Activated CD4-positive, alpha-beta T cell treated with anti-CD3 and anti-CD28 coated beads, Interleukin-2, amount 10 ng/mL, durations not matched to agents 7 days and 5 days (primary cell): Measurements from ENCODE around the gene DZIP3. TPM values are rescaled to one million over a fixed set of nuclear protein-coding genes. Genes with fewer than 3 reads are reported as not detected.

Source experiments
- CTCF ChIA-PET: fragments of 350-600 bp; sonication (Branson Sonifier 250); formaldehyde crosslinking; loops from one replicate; lab custom pipeline; 2021; ENCODE audit warnings: antibody characterized with exemption; lab: Charles Lee
- POLR2A ChIA-PET: fragments of 350-600 bp; sonication (Branson Sonifier 250); formaldehyde crosslinking; loops from one replicate; lab custom pipeline; 2021; ENCODE audit warnings: antibody characterized with exemption; lab: Charles Lee
- DNase-seq: peaks from one replicate; pipeline ENCODE4 v3.0.0-alpha.2; 2020
- H3K27ac Mint-ChIP-seq: one replicate; pipeline ENCODE4 v1.8.0; 2021; ENCODE audit warnings: mild to moderate bottlenecking, moderate library complexity, mixed read lengths
- H3K27me3 Mint-ChIP-seq: one replicate; pipeline ENCODE4 v1.8.0; 2021; ENCODE audit warnings: mixed read lengths
- H3K36me3 Mint-ChIP-seq: one replicate; pipeline ENCODE4 v1.8.0; 2021; ENCODE audit warnings: low read depth, mixed read lengths
- H3K4me1 Mint-ChIP-seq: one replicate; pipeline ENCODE4 v1.8.0; 2021; ENCODE audit warnings: mixed read lengths
- H3K4me3 Mint-ChIP-seq: one replicate; pipeline ENCODE4 v1.8.0; 2021; ENCODE audit warnings: mild to moderate bottlenecking, moderate library complexity, mixed read lengths
- H3K9me3 Mint-ChIP-seq: one replicate; pipeline ENCODE4 v1.8.0; 2021; ENCODE audit warnings: mixed read lengths
- total RNA-seq, 2 experiments: library from RNA; stranded (reverse); gene quantifications; one replicate each; pipeline ENCODE4 v1.2.3, GENCODE V29; 2021

Gene DZIP3
- total RNA-seq, 2 experiments from 2014 or later, result 13.0 to 13.8 TPM

- POLR2A ChIA-PET, result no interaction called here
- H3K9me3 Mint-ChIP-seq, result peaks cover 15% of the 10 kb centered on the region
- H3K4me1 Mint-ChIP-seq, result peaks cover 2% of the 10 kb centered on the region
- no peaks in the 10 kb centered on the region for H3K27me3 Mint-ChIP-seq
- H3K27ac Mint-ChIP-seq, result no peak overlapping the region
- CTCF ChIA-PET, result no interaction called here
- H3K36me3 Mint-ChIP-seq, result no peaks in the 10 kb centered on the region
- DNase-seq, result no peak
- H3K4me3 Mint-ChIP-seq, result no peak overlapping the region
These were observed 133.2 kb downstream of the DZIP3 start for GRCh38 chr3:108722724-108723123.

GRCh38 chr3:108724101-108724500, 134.6 kb downstream of the DZIP3 start:
- Mint-ChIP-seq H3K9me3 (peaks cover 15% of the 10 kb centered on the region), H3K4me1 (peaks cover 2% of the 10 kb centered on the region)

DNA sequence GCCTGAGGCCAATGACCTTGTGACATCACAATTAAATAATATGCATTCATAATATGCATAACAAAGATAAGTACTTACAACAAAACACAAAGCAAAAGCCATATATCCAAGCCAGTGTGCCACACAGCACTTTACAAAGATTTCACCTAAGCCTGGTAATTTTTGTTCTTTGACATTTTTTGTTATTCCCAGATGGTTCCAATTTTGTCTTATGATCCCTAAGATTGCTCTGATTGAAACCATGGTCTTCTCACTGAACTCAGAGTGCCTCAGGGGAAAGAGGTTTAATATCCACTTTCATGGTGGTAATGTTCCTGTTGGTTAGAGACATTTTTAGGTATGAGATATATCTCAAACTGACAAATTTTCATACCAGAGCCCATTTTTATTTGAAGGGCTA, 138.6 kb downstream of the DZIP3 start:
- DNase-seq, result no peak
- Mint-ChIP-seq H3K9me3 (peaks cover 3% of the 10 kb centered on the region), H3K36me3 (no peaks in the 10 kb centered on the region), H3K27me3 (no peaks in the 10 kb centered on the region), H3K27ac (no peak overlapping the region), H3K4me3 (no peak overlapping the region), H3K4me1 (no peaks in the 10 kb centered on the region)
- ChIA-PET POLR2A (no interaction called here), CTCF (interaction anchor here (0.6 to 0.7 kb wide), 2 partner anchors 47 to 1131 kb away, joined by 3 to 5 read pairs; no protein-coding TSS in a partner anchor)

More at GRCh38 chr3:108724101-108724500, 134.6 kb downstream of the DZIP3 start:
- ChIA-PET CTCF (no interaction called here), POLR2A (no interaction called here)
- no peak overlapping the region for H3K4me3 Mint-ChIP-seq
- DNase-seq, result no peak
- H3K36me3 Mint-ChIP-seq, result no peaks in the 10 kb centered on the region
- no peak overlapping the region for H3K27ac Mint-ChIP-seq
- H3K27me3 Mint-ChIP-seq, result no peaks in the 10 kb centered on the region

DNA sequence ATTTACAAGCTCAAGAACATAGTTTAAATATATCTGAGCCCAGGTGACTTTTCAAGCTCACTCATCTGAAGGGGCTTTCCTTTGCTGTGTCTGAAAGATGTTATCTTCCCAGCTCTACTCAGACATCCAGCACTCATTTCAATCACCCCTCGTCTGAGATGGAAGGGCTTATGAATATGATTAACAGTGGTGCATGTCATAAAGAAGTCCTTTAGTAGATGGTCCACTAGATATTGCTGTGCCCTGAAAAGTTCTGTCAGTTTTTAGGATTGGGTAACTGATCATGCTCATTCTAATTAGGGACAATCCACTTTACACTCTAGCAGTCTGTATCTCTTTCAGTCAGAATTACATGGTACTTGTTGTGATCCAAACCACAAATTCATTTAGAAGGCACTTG, 139.4 kb downstream of the DZIP3 start:
- Mint-ChIP-seq H3K4me3 (no peak overlapping the region), H3K9me3 (peaks cover 3% of the 10 kb centered on the region), H3K36me3 (no peaks in the 10 kb centered on the region), H3K27ac (no peak overlapping the region), H3K27me3 (no peaks in the 10 kb centered on the region), H3K4me1 (no peaks in the 10 kb centered on the region)
- no peak for DNase-seq
- ChIA-PET CTCF (no interaction called here), POLR2A (no interaction called here)

DNA sequence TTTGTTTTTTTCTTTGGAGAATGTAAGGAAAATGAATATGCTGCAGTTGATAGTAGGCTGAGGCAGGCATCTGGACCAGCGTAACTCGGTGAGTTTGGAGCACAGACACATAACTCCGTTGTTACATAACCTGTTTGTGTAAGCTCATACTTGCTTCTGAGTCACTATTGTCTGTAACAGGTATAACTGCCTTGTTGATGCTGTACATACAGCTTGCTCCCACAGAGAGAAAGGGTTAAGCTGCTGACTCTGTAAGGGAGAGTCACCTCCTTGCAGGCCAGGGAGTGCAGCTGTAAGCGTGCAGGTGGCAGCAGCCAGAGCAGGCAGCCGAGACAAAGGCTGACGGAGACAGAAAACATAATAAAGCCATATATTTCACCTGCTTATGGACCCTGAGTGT, 147.3 kb downstream of the DZIP3 start:
- H3K36me3 Mint-ChIP-seq, result no peaks in the 10 kb centered on the region
- no peak for DNase-seq
- ChIA-PET CTCF (no interaction called here), POLR2A (no interaction called here)
- H3K4me3 Mint-ChIP-seq, result no peak overlapping the region
- H3K4me1 Mint-ChIP-seq, result no peaks in the 10 kb centered on the region
- no peaks in the 10 kb centered on the region for H3K27me3 Mint-ChIP-seq
- no peak overlapping the region for H3K27ac Mint-ChIP-seq
- H3K9me3 Mint-ChIP-seq, result no peaks in the 10 kb centered on the region

GRCh38 chr3:108742929-108743328, 153.4 kb downstream of the DZIP3 start:
- Mint-ChIP-seq H3K27ac (no peak overlapping the region), H3K4me3 (no peak overlapping the region), H3K27me3 (no peaks in the 10 kb centered on the region), H3K9me3 (no peaks in the 10 kb centered on the region), H3K36me3 (no peaks in the 10 kb centered on the region), H3K4me1 (no peaks in the 10 kb centered on the region)
- ChIA-PET POLR2A (no interaction called here), CTCF (no interaction called here)
- DNase-seq, result no peak

Other genes with a start within 250 kb of the DZIP3 start
- gene MYH15, start 79.1 kb upstream of the DZIP3 start, total RNA-seq, result under 1 TPM; 0.15 to 0.21 TPM
- gene CIP2A, start 284 bp upstream of the DZIP3 start, total RNA-seq, result 10 to 100 TPM; 57.5 to 62.4 TPM
- not detected for gene RETNLB, start 167.7 kb downstream of the DZIP3 start, total RNA-seq
- 100 to 1,000 TPM; 126 to 151 TPM for gene TRAT1, start 233.1 kb downstream of the DZIP3 start, total RNA-seq